Activated CD8-positive, alpha-beta memory T cell treated with anti-CD3 and anti-CD28 coated beads for 36 hours (primary cell): Measurements from ENCODE around the gene ANTKMT. TPM values are rescaled to one million over a fixed set of nuclear protein-coding genes. Genes with fewer than 3 reads are reported as not detected.

ENCODE experiments used
- total RNA-seq, 2 experiments: library from RNA; stranded (reverse); gene quantifications; one replicate each; pipeline ENCODE4 v1.2.3, GENCODE V29; 2021

The ANTKMT gene
- total RNA-seq, 2 experiments from 2014 or later: 69.1 to 69.9 TPM

Other genes with a start within 250 kb of the ANTKMT start
- gene CAPN15, start 193.4 kb upstream of the ANTKMT start, total RNA-seq: 100 to 1,000 TPM; 107 to 108 TPM
- gene PRR35, start 160.8 kb upstream of the ANTKMT start, total RNA-seq: not detected
- gene NHLRC4, start 154.1 kb upstream of the ANTKMT start, total RNA-seq: under 1 TPM; 0.25 to 0.27 TPM
- gene PIGQ, start 151.2 kb upstream of the ANTKMT start, total RNA-seq: 10 to 100 TPM; 46.7 to 50.8 TPM
- gene RAB40C, start 131.1 kb upstream of the ANTKMT start, total RNA-seq: 10 to 100 TPM in 1 of 2 experiments, 1 to 10 TPM in 1; 8.9 to 11.1 TPM
- under 1 TPM; 0.15 to 0.19 TPM for gene WFIKKN1, start 90.2 kb upstream of the ANTKMT start, total RNA-seq
- 100 to 1,000 TPM; 136 to 137 TPM for gene METTL26, start 84.8 kb upstream of the ANTKMT start, total RNA-seq
- 10 to 100 TPM; 63.5 to 73.0 TPM for gene MCRIP2, start 79.3 kb upstream of the ANTKMT start, total RNA-seq
- 10 to 100 TPM; 87.3 to 89.6 TPM for gene WDR90, start 71.8 kb upstream of the ANTKMT start, total RNA-seq
- gene RHOT2, start 53.0 kb upstream of the ANTKMT start, total RNA-seq: 100 to 1,000 TPM; 136 to 147 TPM
- under 1 TPM; 0.48 to 0.63 TPM for gene RHBDL1, start 45.5 kb upstream of the ANTKMT start, total RNA-seq
- gene STUB1, start 40.7 kb upstream of the ANTKMT start, total RNA-seq: 100 to 1,000 TPM; 100 to 106 TPM
- gene JMJD8, start 36.8 kb upstream of the ANTKMT start, total RNA-seq: 10 to 100 TPM; 48.7 to 49.3 TPM
- gene WDR24, start 30.7 kb upstream of the ANTKMT start, total RNA-seq: 10 to 100 TPM; 22.0 to 23.6 TPM
- gene FBXL16, start 15.3 kb upstream of the ANTKMT start, total RNA-seq: 1 to 10 TPM; 4.1 to 5.7 TPM
- gene METRN, start 6.0 kb upstream of the ANTKMT start, total RNA-seq: 10 to 100 TPM; 35.3 to 37.7 TPM
- gene CCDC78, start 5.3 kb downstream of the ANTKMT start, total RNA-seq: 1 to 10 TPM; 8.6 TPM
- gene HAGHL, start 6.0 kb downstream of the ANTKMT start, total RNA-seq: 10 to 100 TPM; 29.0 to 31.5 TPM
- 10 to 100 TPM; 33.4 to 34.5 TPM for gene CIAO3, start 19.9 kb downstream of the ANTKMT start, total RNA-seq
- not detected for gene MSLN, start 39.6 kb downstream of the ANTKMT start, total RNA-seq
- 10 to 100 TPM; 40.6 to 44.4 TPM for gene RPUSD1, start 67.2 kb downstream of the ANTKMT start, total RNA-seq
- 100 to 1,000 TPM; 122 to 128 TPM for gene CHTF18, start 67.5 kb downstream of the ANTKMT start, total RNA-seq
- not detected for gene GNG13, start 79.6 kb downstream of the ANTKMT start, total RNA-seq
- 1 to 10 TPM; 7.7 to 7.8 TPM for gene LMF1, start 249.8 kb downstream of the ANTKMT start, total RNA-seq